Small intestine (tissue), 7 donors: ENCODE results near the gene PDE10A. TPM values are rescaled to one million over a fixed set of nuclear protein-coding genes. Genes with fewer than 3 reads are reported as not detected.
"Not testable (repeated sequence)": the region's sequence is repeated elsewhere in the genome, so short reads cannot be mapped to it uniquely, and the experiment has no call there.

Experiments
- DNase-seq, 2 donors: peaks; one replicate each; pipeline versions ENCODE4 v3.0.0 to v3.0.0-alpha.2; 2013
- FAIRE-seq: peaks from 2 replicates; lab custom pipeline; 2012; peaks lifted over from hg19 to GRCh38; lab: Jason Lieb, UNC
- H3K27ac ChIP-seq, 3 donors: one replicate each; pipeline ENCODE4 v1.5.1; 2013; ENCODE audit warnings: low read length in 2 of 3, mild to moderate bottlenecking in 2 of 3, control low read depth in 1 of 3, inconsistent platforms in 1 of 3, low read depth in 1 of 3, moderate library complexity in 1 of 3
- H3K27me3 ChIP-seq, 3 donors: one replicate each; pipeline ENCODE4 v1.6.1; 2013; ENCODE audit warnings: low read length in 3 of 3, inconsistent platforms in 1 of 3; ENCODE audit not compliant: control insufficient read depth in 3 of 3, insufficient read depth in 3 of 3
- H3K36me3 ChIP-seq, 3 donors: one replicate each; pipeline ENCODE4 v1.6.1; 2013; ENCODE audit warnings: low read length in 3 of 3, inconsistent platforms in 1 of 3, low read depth in 1 of 3, mild to moderate bottlenecking in 1 of 3, moderate library complexity in 1 of 3; ENCODE audit not compliant: control insufficient read depth in 3 of 3, insufficient read depth in 2 of 3
- H3K4me1 ChIP-seq, 3 donors: one replicate each; pipeline ENCODE4 v1.6.1; 2013; ENCODE audit warnings: low read length in 2 of 3, inconsistent platforms in 1 of 3, low read depth in 1 of 3, mild to moderate bottlenecking in 1 of 3, moderate library complexity in 1 of 3; ENCODE audit not compliant: control insufficient read depth in 3 of 3, insufficient read depth in 2 of 3
- H3K4me3 ChIP-seq, 3 donors: one replicate each; pipeline ENCODE4 v1.5.1; 2013; ENCODE audit warnings: low read length in 3 of 3, control low read depth in 1 of 3, inconsistent platforms in 1 of 3, low read depth in 1 of 3, mild to moderate bottlenecking in 1 of 3, moderate library complexity in 1 of 3
- H3K9me3 ChIP-seq, 2 donors: one replicate each; pipeline ENCODE4 v1.6.1; 2013; ENCODE audit warnings: low read depth in 1 of 2, low read length in 1 of 2; ENCODE audit not compliant: control insufficient read depth in 2 of 2, insufficient read depth in 1 of 2
- WGBS, 3 donors: extraction: QIAGEN DNeasy Blood & Tissue Kit; methylation state at CpG; one replicate each; pipeline ENCODE4 v1.1.7; 2013; 5-methylcytosine and 5-hydroxymethylcytosine counted together
- polyA plus RNA-seq, 4 donors: library from polyadenylated mRNA; stranded (reverse) in 3 of 4; unstranded in 1 of 4; fragments of 200-250 nt in 3 of 4; fragments of 120-200 nt in 1 of 4; gene quantifications; one replicate each; pipeline versions ENCODE4 v1.2.1 to v1.2.3, GENCODE V29; 2013
- donor health status: healthy with polysubstance abuse.
- donor health status: control.
- donor health status: control.
- donor health status: Bipolar disorder and iron deficiency.
- donor health status: healthy.

Gene PDE10A
- polyA plus RNA-seq, 4 donors = 0.22 to 2.0 (median 0.90) TPM

- WGBS, 3 donors = 95 to 98% (median 97%) methylated on average over 4 of the region's 4 CpGs
- FAIRE-seq = not testable (repeated sequence)
Observed at GRCh38 chr6:165618891-165619290, 44.1 kb downstream of the PDE10A start.

GRCh38 chr6:165618241-165618640, 44.8 kb downstream of the PDE10A start:
- Histone ChIP-seq H3K27ac (no peak overlapping the region), H3K4me3 (no peak overlapping the region), H3K9me3 (no peaks in the 10 kb centered on the region), H3K27me3 (no peaks in the 10 kb centered on the region), H3K4me1 (no peaks in the 10 kb centered on the region), H3K36me3 (no peaks in the 10 kb centered on the region)
- WGBS, 3 donors = 90 to 91% (median 91%) methylated on average over 4 of the region's 4 CpGs
- no peak for DNase-seq
- FAIRE-seq = no peak

More at GRCh38 chr6:165618891-165619290, 44.1 kb downstream of the PDE10A start:
- H3K27ac ChIP-seq, H3K9me3 ChIP-seq, H3K27me3 ChIP-seq, H3K4me1 ChIP-seq, H3K36me3 ChIP-seq, H3K4me3 ChIP-seq, DNase-seq: not testable (repeated sequence)

GRCh38 chr6:165617528-165617927, 45.5 kb downstream of the PDE10A start:
- Histone ChIP-seq H3K9me3 (no peaks in the 10 kb centered on the region), H3K4me1 (no peaks in the 10 kb centered on the region), H3K27me3 (no peaks in the 10 kb centered on the region), H3K27ac (no peak overlapping the region), H3K4me3 (no peak overlapping the region), H3K36me3 (no peaks in the 10 kb centered on the region)
- WGBS, 3 donors = 68 to 82% (median 81%) methylated on average over 7 of the region's 7 CpGs
- DNase-seq (no peak), FAIRE-seq (no peak)

GRCh38 chr6:165616116-165616515, 46.9 kb downstream of the PDE10A start:
- 44 to 74% (median 69%) methylated on average over 9 of the region's 9 CpGs for WGBS, 3 donors
- no peak for DNase-seq
- H3K4me1 ChIP-seq = no peaks in the 10 kb centered on the region
- FAIRE-seq = no peak
- no peaks in the 10 kb centered on the region for H3K36me3 ChIP-seq
- H3K4me3 ChIP-seq = no peak overlapping the region
- H3K9me3 ChIP-seq = no peaks in the 10 kb centered on the region
- H3K27ac ChIP-seq = peak overlapping the region in 1 of 3 donors; percentile 32
- H3K27me3 ChIP-seq = no peaks in the 10 kb centered on the region

- no peak overlapping the region for H3K27ac ChIP-seq
- 48 to 81% (median 62%) methylated on average over 5 of the region's 5 CpGs for WGBS, 3 donors
- H3K27me3 ChIP-seq = no peaks in the 10 kb centered on the region
- H3K4me3 ChIP-seq = no peak overlapping the region
- no peaks in the 10 kb centered on the region for H3K36me3 ChIP-seq
- DNase-seq (no peak), FAIRE-seq (no peak)
- no peaks in the 10 kb centered on the region for H3K4me1 ChIP-seq
- no peaks in the 10 kb centered on the region for H3K9me3 ChIP-seq
Observed at GRCh38 chr6:165615636-165616035, 47.4 kb downstream of the PDE10A start.

- no peak overlapping the region for H3K4me3 ChIP-seq
Observed at GRCh38 chr6:165611294-165611693, 51.7 kb downstream of the PDE10A start.

GRCh38 chr6:165608577-165608976, 54.5 kb downstream of the PDE10A start:
- WGBS, 3 donors = 88 to 92% (median 92%) methylated on average over 1 of the region's 1 CpG
- not testable (repeated sequence) for H3K27me3 ChIP-seq, H3K27ac ChIP-seq, H3K36me3 ChIP-seq, H3K4me3 ChIP-seq, H3K4me1 ChIP-seq, H3K9me3 ChIP-seq, FAIRE-seq, DNase-seq

More at GRCh38 chr6:165611294-165611693, 51.7 kb downstream of the PDE10A start:
- H3K9me3 ChIP-seq = peaks cover 0 to 2% of the 10 kb centered on the region in 2 donors
- no peak for DNase-seq
- no peak overlapping the region for H3K27ac ChIP-seq
- FAIRE-seq = no peak
- H3K36me3 ChIP-seq = no peaks in the 10 kb centered on the region
- 66 to 81% (median 80%) methylated on average over 3 of the region's 3 CpGs for WGBS, 3 donors
- H3K4me1 ChIP-seq = no peaks in the 10 kb centered on the region
- no peaks in the 10 kb centered on the region for H3K27me3 ChIP-seq

GRCh38 chr6:165606740-165607008, 56.4 kb downstream of the PDE10A start:
- DNase-seq (no peak), FAIRE-seq (no peak)
- H3K27ac ChIP-seq = no peak overlapping the region
- 29 to 71% (median 31%) methylated on average over 3 of the region's 3 CpGs for WGBS, 3 donors
- H3K27me3 ChIP-seq = no peaks in the 10 kb centered on the region
- no peaks in the 10 kb centered on the region for H3K4me1 ChIP-seq
- peaks cover 0 to 2% of the 10 kb centered on the region in 2 donors for H3K9me3 ChIP-seq
- no peak overlapping the region for H3K4me3 ChIP-seq
- no peaks in the 10 kb centered on the region for H3K36me3 ChIP-seq
